H9 (cell line): ENCODE measurements around the gene CDH13. TPM values are rescaled to one million over a fixed set of nuclear protein-coding genes. Genes with fewer than 3 reads are reported as not detected.

Source experiments
- DNase-seq: peaks from one replicate; pipeline ENCODE4 v3.0.0-alpha.2; 2017
- H2AFZ ChIP-seq: one replicate; pipeline ENCODE4 v1.6.1; 2013; ENCODE audit warnings: mild to moderate bottlenecking, low read length, control low read depth, moderate library complexity
- H2AK5ac ChIP-seq: 2 replicates; pipeline ENCODE4 v1.6.1; 2013; ENCODE audit warnings: low read length, control low read depth, mixed read lengths; ENCODE audit not compliant: insufficient read length
- H2BK120ac ChIP-seq: one replicate; pipeline ENCODE4 v1.6.1; 2013; ENCODE audit warnings: low read depth, mild to moderate bottlenecking, low read length, control low read depth, inconsistent platforms; ENCODE audit not compliant: poor library complexity, severe bottlenecking
- H2BK12ac ChIP-seq: 2 replicates; pipeline ENCODE4 v1.6.1; 2013; ENCODE audit warnings: low read length, control low read depth, mixed read lengths, low read depth; ENCODE audit not compliant: insufficient read length
- H2BK15ac ChIP-seq: 2 replicates; pipeline ENCODE4 v1.6.1; 2013; ENCODE audit warnings: low read depth, low read length, control low read depth
- H2BK20ac ChIP-seq: one replicate; pipeline ENCODE4 v1.6.1; 2013; ENCODE audit warnings: low read depth, mild to moderate bottlenecking, low read length, control low read depth, inconsistent platforms; ENCODE audit not compliant: poor library complexity, severe bottlenecking
- H2BK5ac ChIP-seq: 2 replicates; pipeline ENCODE4 v1.6.1; 2013; ENCODE audit warnings: low read length, control low read depth, mixed read lengths; ENCODE audit not compliant: insufficient read length
- H3K14ac ChIP-seq: 2 replicates; pipeline ENCODE4 v1.6.1; 2013; ENCODE audit warnings: low read length, control low read depth; ENCODE audit not compliant: insufficient read depth
- H3K18ac ChIP-seq: 2 replicates; pipeline ENCODE4 v1.6.1; 2013; ENCODE audit warnings: low read depth, mild to moderate bottlenecking, mixed read lengths, low read length, control low read depth; ENCODE audit not compliant: insufficient read length
- H3K23ac ChIP-seq: 2 replicates; pipeline ENCODE4 v1.6.1; 2013; ENCODE audit warnings: low read length, control low read depth, mixed read lengths, low read depth; ENCODE audit not compliant: insufficient read length
- H3K23me2 ChIP-seq: 2 replicates; pipeline ENCODE4 v1.6.1; 2013; ENCODE audit warnings: low read depth, mild to moderate bottlenecking, mixed read lengths, low read length, control low read depth; ENCODE audit not compliant: insufficient read length, poor library complexity, severe bottlenecking
- H3K27ac ChIP-seq: 2 replicates; pipeline ENCODE4 v1.5.1; 2013; ENCODE audit warnings: low read length, control low read depth, mixed read lengths, low read depth; ENCODE audit not compliant: insufficient read length
- H3K27me3 ChIP-seq: 2 replicates; pipeline ENCODE4 v1.6.1; 2013; ENCODE audit warnings: low read length, control low read depth, inconsistent platforms; ENCODE audit not compliant: insufficient read depth
- H3K4ac ChIP-seq: 2 replicates; pipeline ENCODE4 v1.6.1; 2013; ENCODE audit warnings: low read depth, mild to moderate bottlenecking, control low read depth, inconsistent platforms, low read length, moderate library complexity
- H3K4me1 ChIP-seq: 2 replicates; pipeline ENCODE4 v1.6.1; 2013; ENCODE audit warnings: low read length, control low read depth, inconsistent platforms; ENCODE audit not compliant: insufficient read depth
- H3K4me2 ChIP-seq: 2 replicates; pipeline ENCODE4 v1.6.1; 2013; ENCODE audit warnings: low read length, control low read depth, mixed read lengths; ENCODE audit not compliant: insufficient read length, insufficient read depth
- H3K56ac ChIP-seq: 2 replicates; pipeline ENCODE4 v1.6.1; 2013; ENCODE audit warnings: low read depth, mild to moderate bottlenecking, mixed read lengths, low read length, control low read depth; ENCODE audit not compliant: insufficient read length
- H3K79me1 ChIP-seq: 2 replicates; pipeline ENCODE4 v1.6.1; 2013; ENCODE audit warnings: low read depth, mild to moderate bottlenecking, moderate library complexity, low read length, control low read depth, inconsistent platforms; ENCODE audit not compliant: insufficient read depth, poor library complexity, severe bottlenecking
- H3K79me2 ChIP-seq: 2 replicates; pipeline ENCODE4 v1.6.1; 2013; ENCODE audit warnings: low read length, control low read depth, inconsistent platforms; ENCODE audit not compliant: insufficient read depth
- H3K9ac ChIP-seq: 2 replicates; pipeline ENCODE4 v1.6.1; 2013; ENCODE audit warnings: low read length, control low read depth, mixed read lengths; ENCODE audit not compliant: insufficient read length; ENCODE audit errors: extremely low read depth
- H3K9me3 ChIP-seq: one replicate; pipeline ENCODE4 v1.6.1; 2013; ENCODE audit warnings: low read depth, low read length, inconsistent platforms; ENCODE audit not compliant: control insufficient read depth
- H3T11ph ChIP-seq: one replicate; pipeline ENCODE4 v1.6.1; 2013; ENCODE audit warnings: mild to moderate bottlenecking, low read length, control low read depth, inconsistent platforms
- H4K20me1 ChIP-seq: one replicate; pipeline ENCODE4 v1.6.1; 2013; ENCODE audit not compliant: control insufficient read depth, insufficient read length, insufficient read depth
- H4K5ac ChIP-seq: 2 replicates; pipeline ENCODE4 v1.6.1; 2013; ENCODE audit warnings: low read depth, mild to moderate bottlenecking, mixed read lengths, low read length, control low read depth; ENCODE audit not compliant: insufficient read length
- H4K8ac ChIP-seq: replicated peaks from 2 replicates; pipeline ENCODE4 v1.6.1; 2013; ENCODE audit warnings: low read length, control low read depth, mixed read lengths, low read depth; ENCODE audit not compliant: insufficient read length
- H4K91ac ChIP-seq: 2 replicates; pipeline ENCODE4 v1.6.1; 2013; ENCODE audit warnings: low read depth, mild to moderate bottlenecking, moderate library complexity, mixed read lengths, low read length, control low read depth; ENCODE audit not compliant: insufficient read length
- H3K27ac Mint-ChIP-seq, 3 experiments: 2 replicates in 2 of 3; 3 replicates in 1 of 3; pipeline ENCODE4 v1.8.0; 2020 to 2021; ENCODE audit warnings: mixed read lengths in 3 of 3, mild to moderate bottlenecking in 1 of 3, moderate library complexity in 1 of 3
- H3K27me3 Mint-ChIP-seq: 2 replicates; pipeline ENCODE4 v1.8.0; 2021; ENCODE audit warnings: low read depth, mild to moderate bottlenecking, moderate library complexity, mixed read lengths
- H3K36me3 Mint-ChIP-seq, 3 experiments: 2 replicates in 2 of 3; 3 replicates in 1 of 3; pipeline ENCODE4 v1.8.0; 2020 to 2021; ENCODE audit warnings: low read depth in 3 of 3, mixed read lengths in 3 of 3; ENCODE audit not compliant: insufficient read depth in 1 of 3
- H3K4me1 Mint-ChIP-seq, 2 experiments: 2 replicates each; pipeline ENCODE4 v1.8.0; 2020; ENCODE audit warnings: mixed read lengths in 2 of 2
- H3K4me3 Mint-ChIP-seq, 2 experiments: 2 replicates in 1 of 2; 3 replicates in 1 of 2; pipeline ENCODE4 v1.8.0; 2020 to 2021; ENCODE audit warnings: mild to moderate bottlenecking in 2 of 2, mixed read lengths in 2 of 2, moderate library complexity in 1 of 2
- H3K9me3 Mint-ChIP-seq, 2 experiments: 2 replicates in 1 of 2; 3 replicates in 1 of 2; pipeline ENCODE4 v1.8.0; 2020; ENCODE audit warnings: mild to moderate bottlenecking in 2 of 2, mixed read lengths in 2 of 2, moderate library complexity in 1 of 2
- CTCF ChIP-seq: fragments of 200-600 bp; sonication (generic); conservative IDR thresholded peaks from 3 replicates; pipeline ENCODE4 v1.8.0; 2021; ENCODE audit warnings: antibody characterized with exemption, mild to moderate bottlenecking
- WGBS: extraction: QIAGEN DNeasy Blood & Tissue Kit; methylation state at CpG from one replicate; pipeline ENCODE4 v1.1.7; 2013; ENCODE audit warnings: missing lambda C conversion rate, low lambda C conversion rate, mixed read lengths; ENCODE audit not compliant: insufficient read length; ENCODE audit errors: extremely low coverage; 5-methylcytosine and 5-hydroxymethylcytosine counted together
- total RNA-seq: library from RNA; stranded (reverse); gene quantifications from 2 replicates; pipeline ENCODE4 v1.2.1, GENCODE V29; 2021

CDH13 gene
- total RNA-seq, 1 experiment from 2014 or later, result 1.5 TPM

- no peak for DNase-seq
- no peaks in the 10 kb centered on the region for H4K20me1 ChIP-seq
- no peak overlapping the region for H2BK12ac ChIP-seq
- no peak overlapping the region for H3K4me2 ChIP-seq
- H3K9me3 ChIP-seq, result no peaks in the 10 kb centered on the region
- Mint-ChIP-seq H3K36me3 (peaks cover 0 to 2% (median 0%) of the 10 kb centered on the region in 3 experiments; a peak in 2 of 7 replicates), H3K4me1 (peaks cover 16 to 18% of the 10 kb centered on the region in 2 experiments), H3K27me3 (no peaks in the 10 kb centered on the region), H3K9me3 (peaks cover 0 to 8% of the 10 kb centered on the region in 2 experiments; a peak in 3 of 5 replicates), H3K27ac (peak overlapping the region; percentile 3 to 97 (median 35); a peak in 6 of 7 replicates), H3K4me3 (peak overlapping the region in 1 of 2 experiments; percentile 11; a peak in 1 of 5 replicates)
- H3K4me1 ChIP-seq, result peaks cover 2% of the 10 kb centered on the region; the same call in 1 of the 2 replicates
- no peak overlapping the region for H2AK5ac ChIP-seq
- H2BK15ac ChIP-seq, result no peak overlapping the region
- no peak overlapping the region for H4K5ac ChIP-seq
- H3K23ac ChIP-seq, result no peak overlapping the region
- no CpG with 5 or more reads among the region's 7 CpGs for WGBS
- no peak overlapping the region for H2BK20ac ChIP-seq
- TF ChIP-seq CTCF, result no peak
- no peak overlapping the region for H3K56ac ChIP-seq
- H3K79me2 ChIP-seq, result no peaks in the 10 kb centered on the region
- no peak overlapping the region for H2AFZ ChIP-seq
- H2BK120ac ChIP-seq, result no peak overlapping the region
- peak overlapping the region; percentile 50 for H3K27ac ChIP-seq
- no peak overlapping the region for H3K4ac ChIP-seq
- no peak overlapping the region for H3K14ac ChIP-seq
- no peak overlapping the region for H4K91ac ChIP-seq
- no peak overlapping the region for H3T11ph ChIP-seq
- H2BK5ac ChIP-seq, result no peak overlapping the region
- H3K27me3 ChIP-seq, result no peaks in the 10 kb centered on the region
- no peaks in the 10 kb centered on the region for H3K79me1 ChIP-seq
- H3K18ac ChIP-seq, result no peak overlapping the region
- H3K23me2 ChIP-seq, result no peaks in the 10 kb centered on the region
- no peak overlapping the region for H4K8ac ChIP-seq
- no peak overlapping the region for H3K9ac ChIP-seq
Observed at GRCh38 chr16:82874271-82874670, 247.5 kb downstream of the CDH13 start.
